HEK293 (cell line): ENCODE measurements around the gene ANO1.

Experiments used
- BCL11B ChIP-seq: fragments of 450-650 bp; formaldehyde crosslinking; IDR thresholded peaks from 2 replicates; pipeline ENCODE4 v1.5.1; 2016; ENCODE audit warnings: low read depth, missing biosample characterization, missing genetic modification characterization
- GFI1B ChIP-seq: fragments of 450-650 bp; formaldehyde crosslinking; IDR thresholded peaks from 2 replicates; pipeline ENCODE4 v1.5.1; 2016; ENCODE audit warnings: missing biosample characterization, missing genetic modification characterization
- MEIS1 ChIP-seq: sonication (generic); formaldehyde crosslinking; IDR thresholded peaks from 2 replicates; pipeline ENCODE4 v1.8.1; 2022; ENCODE audit warnings: missing genetic modification reagents, mild to moderate bottlenecking, borderline replicate concordance
- OVOL3 ChIP-seq: fragments of 450-650 bp; formaldehyde crosslinking; IDR thresholded peaks from 2 replicates; pipeline ENCODE4 v1.5.1; 2016; ENCODE audit warnings: missing biosample characterization, missing genetic modification characterization
- PRDM4 ChIP-seq: fragments of 450-650 bp; formaldehyde crosslinking; IDR thresholded peaks from 2 replicates; pipeline ENCODE4 v1.5.1; 2017; ENCODE audit warnings: missing biosample characterization, missing genetic modification characterization
- REPIN1 ChIP-seq: fragments of 450-650 bp; formaldehyde crosslinking; IDR thresholded peaks from 2 replicates; pipeline ENCODE4 v1.5.1; 2017; ENCODE audit warnings: missing biosample characterization, missing genetic modification characterization, low read depth
- TCF7L2 ChIP-seq: IDR thresholded peaks from 2 replicates; pipeline ENCODE4 v1.6.1; 2011; ENCODE audit warnings: low read depth, mild to moderate bottlenecking, inconsistent platforms, low read length, moderate library complexity, borderline replicate concordance
- TRIM28 ChIP-seq: IDR thresholded peaks from 2 replicates; pipeline ENCODE4 v1.6.1; 2011; ENCODE audit warnings: low read length, control low read depth, borderline replicate concordance
- TSHZ1 ChIP-seq: fragments of 450-650 bp; formaldehyde crosslinking; IDR thresholded peaks from 2 replicates; pipeline ENCODE4 v1.5.1; 2016; ENCODE audit warnings: missing biosample characterization, missing genetic modification characterization, borderline replicate concordance
- WT1 ChIP-seq: fragments of 450-650 bp; formaldehyde crosslinking; IDR thresholded peaks from 2 replicates; pipeline ENCODE4 v1.5.1; 2016; ENCODE audit warnings: missing biosample characterization, missing genetic modification characterization
- ZBTB20 ChIP-seq: fragments of 450-650 bp; formaldehyde crosslinking; IDR thresholded peaks from 2 replicates; pipeline ENCODE4 v1.5.1; 2016; ENCODE audit warnings: missing biosample characterization, missing genetic modification characterization
- ZBTB6 ChIP-seq: fragments of 450-650 bp; formaldehyde crosslinking; IDR thresholded peaks from 2 replicates; pipeline ENCODE4 v1.5.1; 2017; ENCODE audit warnings: missing biosample characterization, missing genetic modification characterization
- ZFP41 ChIP-seq: fragments of 450-650 bp; formaldehyde crosslinking; IDR thresholded peaks from 2 replicates; pipeline ENCODE4 v1.5.1; 2016; ENCODE audit warnings: missing biosample characterization, missing genetic modification characterization, borderline replicate concordance
- ZNF214 ChIP-seq: fragments of 450-650 bp; formaldehyde crosslinking; IDR thresholded peaks from 2 replicates; pipeline ENCODE4 v1.5.1; 2017; ENCODE audit warnings: missing biosample characterization, mild to moderate bottlenecking, missing genetic modification characterization, borderline replicate concordance
- ZNF24 ChIP-seq: fragments of 450-650 bp; formaldehyde crosslinking; IDR thresholded peaks from 2 replicates; pipeline ENCODE4 v1.5.1; 2016; ENCODE audit warnings: missing biosample characterization, missing genetic modification characterization
- ZNF391 ChIP-seq: fragments of 450-650 bp; formaldehyde crosslinking; IDR thresholded peaks from 2 replicates; pipeline ENCODE4 v1.5.1; 2016; ENCODE audit warnings: low read depth, missing biosample characterization, missing genetic modification characterization, borderline replicate concordance
- ZNF433 ChIP-seq: fragments of 450-650 bp; formaldehyde crosslinking; IDR thresholded peaks from 2 replicates; pipeline ENCODE4 v1.5.1; 2016; ENCODE audit warnings: missing biosample characterization, missing genetic modification characterization, low read depth
- ZNF518A ChIP-seq: fragments of 450-650 bp; formaldehyde crosslinking; conservative IDR thresholded peaks from 2 replicates; pipeline ENCODE4 v1.5.1; 2016; ENCODE audit warnings: low read depth, missing biosample characterization, missing genetic modification characterization
- ZNF571 ChIP-seq: fragments of 450-650 bp; formaldehyde crosslinking; IDR thresholded peaks from 2 replicates; pipeline ENCODE4 v1.5.0; 2017; ENCODE audit warnings: missing biosample characterization, missing genetic modification characterization
- ZNF626 ChIP-seq: fragments of 450-650 bp; sonication (Bioruptor Pico); formaldehyde crosslinking; IDR thresholded peaks from 2 replicates; pipeline ENCODE4 v1.5.1; 2018; ENCODE audit warnings: missing biosample characterization, missing genetic modification characterization, inconsistent platforms
- ZNF677 ChIP-seq: fragments of 450-650 bp; IDR thresholded peaks from 2 replicates; pipeline ENCODE4 v1.5.0; 2018; ENCODE audit warnings: missing biosample characterization, mild to moderate bottlenecking, missing genetic modification characterization, moderate library complexity
- ZNF76 ChIP-seq: fragments of 450-650 bp; formaldehyde crosslinking; IDR thresholded peaks from 2 replicates; pipeline ENCODE4; 2016; ENCODE audit warnings: low read depth, missing biosample characterization, missing genetic modification characterization, borderline replicate concordance
- ZSCAN16 ChIP-seq: fragments of 450-650 bp; formaldehyde crosslinking; IDR thresholded peaks from 2 replicates; pipeline ENCODE4 v1.5.1; 2016; ENCODE audit warnings: missing biosample characterization, missing genetic modification characterization
- ZSCAN30 ChIP-seq: fragments of 450-650 bp; IDR thresholded peaks from 2 replicates; pipeline ENCODE4 v1.5.1; 2018; ENCODE audit warnings: missing biosample characterization, mild to moderate bottlenecking, missing genetic modification characterization, moderate library complexity
- TF ChIP-seq, protein P1 (sequence below): fragments of 450-650 bp; formaldehyde crosslinking; IDR thresholded peaks from 2 replicates; pipeline ENCODE4 v1.5.1; 2016; ENCODE audit warnings: missing biosample characterization, missing genetic modification characterization

The ANO1 gene

GRCh38 chr11:70202920-70203750 is 125.0 kb downstream of the ANO1 start, which contains the start of gene FADD (continued):
- TF ChIP-seq REPIN1 (tag by site-specific recombination): no peak
- TF ChIP-seq MEIS1 (CRISPR knock-in tag): no peak
- peak; percentile 65 for TF ChIP-seq ZSCAN30
- no peak for TF ChIP-seq ZNF24 (tag by site-specific recombination)
- TF ChIP-seq, protein P1, sequence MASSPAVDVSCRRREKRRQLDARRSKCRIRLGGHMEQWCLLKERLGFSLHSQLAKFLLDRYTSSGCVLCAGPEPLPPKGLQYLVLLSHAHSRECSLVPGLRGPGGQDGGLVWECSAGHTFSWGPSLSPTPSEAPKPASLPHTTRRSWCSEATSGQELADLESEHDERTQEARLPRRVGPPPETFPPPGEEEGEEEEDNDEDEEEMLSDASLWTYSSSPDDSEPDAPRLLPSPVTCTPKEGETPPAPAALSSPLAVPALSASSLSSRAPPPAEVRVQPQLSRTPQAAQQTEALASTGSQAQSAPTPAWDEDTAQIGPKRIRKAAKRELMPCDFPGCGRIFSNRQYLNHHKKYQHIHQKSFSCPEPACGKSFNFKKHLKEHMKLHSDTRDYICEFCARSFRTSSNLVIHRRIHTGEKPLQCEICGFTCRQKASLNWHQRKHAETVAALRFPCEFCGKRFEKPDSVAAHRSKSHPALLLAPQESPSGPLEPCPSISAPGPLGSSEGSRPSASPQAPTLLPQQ (tag by site-specific recombination): no peak
- TF ChIP-seq TSHZ1 (tag by site-specific recombination): no peak
- TF ChIP-seq ZNF626 (tag by site-specific recombination): no peak
- no peak for TF ChIP-seq PRDM4 (tag by site-specific recombination)
- no peak for TF ChIP-seq ZNF677 (tag by site-specific recombination)
- TF ChIP-seq TCF7L2: no peak
- no peak for TF ChIP-seq WT1
- 0 out of 2 replicates have a peak, but pooled peaks have one; percentile 30 for TF ChIP-seq ZBTB20 (tag by site-specific recombination)
- TF ChIP-seq ZBTB6 (tag by site-specific recombination): peak; percentile 56; the same call in 1 of the 2 replicates
- TF ChIP-seq ZSCAN16 (tag by site-specific recombination): peak; percentile 88
- TF ChIP-seq ZNF214 (tag by site-specific recombination): no peak
- no peak for TF ChIP-seq ZNF76
- TF ChIP-seq ZNF433 (tag by site-specific recombination): no peak
- peak; percentile 22; the same call in 1 of the 2 replicates for TF ChIP-seq TRIM28
- TF ChIP-seq ZFP41 (tag by site-specific recombination): no peak
- TF ChIP-seq OVOL3 (tag by site-specific recombination): 0 out of 2 replicates have a peak, but pooled peaks have one; percentile 21
- no peak for TF ChIP-seq ZNF518A (tag by site-specific recombination)
- TF ChIP-seq ZNF391 (tag by site-specific recombination): no peak
- TF ChIP-seq BCL11B (tag by site-specific recombination): no peak
- TF ChIP-seq GFI1B (tag by site-specific recombination): no peak
- TF ChIP-seq ZNF571: no peak
